GM21367 (cell line): ENCODE data around the gene DNTTIP2.
"Not testable (repeated sequence)": the region's sequence is repeated elsewhere in the genome, so short reads cannot be mapped to it uniquely, and the experiment has no call there.

Source experiments
- ATAC-seq: cut with Tn5 transposase; IDR thresholded peaks from one replicate; pipeline ENCODE4 v1.9.1; 2021; ENCODE audit not compliant: unreplicated experiment

DNTTIP2 gene

DNA sequence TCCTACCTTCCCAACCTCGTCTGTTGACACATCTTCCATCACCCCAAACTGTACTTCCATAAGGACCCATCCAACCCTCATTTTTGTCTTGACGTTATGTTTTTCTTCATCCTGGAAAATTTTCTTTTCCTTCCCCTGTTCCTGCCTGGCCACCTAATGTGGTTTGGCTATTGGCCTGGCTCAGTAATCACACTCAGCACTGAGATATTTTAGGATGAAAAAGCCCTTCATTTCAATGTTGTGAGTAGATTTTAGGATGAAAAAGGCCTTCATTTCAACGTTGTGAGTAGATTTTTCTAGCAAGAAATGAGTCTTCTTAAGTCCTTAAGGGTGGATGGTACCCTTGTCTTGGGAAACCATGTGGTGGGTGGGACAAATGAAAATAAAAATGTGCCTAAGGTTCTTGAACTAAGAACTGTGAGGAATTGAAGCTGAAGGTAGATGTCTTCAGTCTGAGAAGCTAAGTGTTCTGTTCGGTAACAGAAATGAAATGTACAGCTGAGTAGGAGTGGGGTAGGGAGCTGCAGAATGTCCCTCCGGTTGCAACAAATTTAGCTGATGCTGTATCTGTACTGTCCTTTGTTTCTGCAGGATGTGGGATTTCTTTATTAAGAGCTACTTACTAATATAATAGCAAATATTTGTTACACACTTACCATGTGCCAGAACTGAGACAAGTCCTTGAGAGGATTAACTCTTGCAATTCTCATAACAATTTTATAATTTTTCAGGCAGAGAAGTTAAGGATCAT, 36.1 kb downstream of the DNTTIP2 start:
- ATAC-seq, result no peak

- no peak for ATAC-seq
Measured at GRCh38 chr1:93841771-93842170, 37.2 kb downstream of the DNTTIP2 start.

GRCh38 chr1:93840956-93841482, 38.0 kb downstream of the DNTTIP2 start:
- ATAC-seq, result no peak

- no peak for ATAC-seq
Measured at GRCh38 chr1:93839753-93840152, 39.3 kb downstream of the DNTTIP2 start.

DNA sequence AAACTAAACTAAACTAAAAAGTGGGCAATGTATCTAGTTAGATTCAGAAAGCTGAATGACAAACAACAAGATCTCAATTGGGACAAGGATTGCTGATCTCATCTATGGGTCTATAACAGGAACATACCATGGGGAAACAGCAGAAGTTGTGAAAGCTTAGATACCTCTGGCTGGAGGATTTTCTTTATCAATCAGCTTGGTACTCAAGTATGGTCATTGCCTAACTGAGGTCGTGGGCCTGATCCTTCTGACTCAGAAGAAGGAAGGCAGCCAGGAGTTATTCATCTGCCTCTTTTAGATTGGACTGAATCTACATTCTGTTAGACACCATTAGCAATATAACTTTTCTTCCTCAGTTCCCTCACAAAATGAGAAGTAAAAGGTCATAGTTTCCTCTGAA, 39.7 kb downstream of the DNTTIP2 start:
- no peak for ATAC-seq

- ATAC-seq, result no peak
Measured at GRCh38 chr1:93837961-93838360, 41.0 kb downstream of the DNTTIP2 start.

DNA sequence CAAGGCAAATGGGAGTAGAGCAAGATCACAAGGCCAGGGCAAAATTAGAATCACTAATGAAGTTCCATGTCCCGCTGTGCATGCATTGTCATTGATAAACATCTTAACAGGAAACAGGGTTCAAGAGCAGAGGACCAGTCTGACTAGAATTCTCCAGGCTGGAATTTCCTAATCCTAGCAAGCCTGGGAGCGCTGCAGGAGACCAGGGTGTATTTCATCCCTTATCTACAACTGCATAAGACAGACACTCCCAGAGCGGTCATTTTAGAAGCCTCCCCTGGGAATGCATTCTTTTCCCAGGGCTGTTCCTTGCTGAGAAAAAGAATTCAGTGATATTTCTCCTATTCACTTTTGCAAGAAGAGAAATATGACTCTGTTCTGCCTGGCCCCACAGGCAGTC, 45.7 kb downstream of the DNTTIP2 start:
- not testable (repeated sequence) for ATAC-seq

DNA sequence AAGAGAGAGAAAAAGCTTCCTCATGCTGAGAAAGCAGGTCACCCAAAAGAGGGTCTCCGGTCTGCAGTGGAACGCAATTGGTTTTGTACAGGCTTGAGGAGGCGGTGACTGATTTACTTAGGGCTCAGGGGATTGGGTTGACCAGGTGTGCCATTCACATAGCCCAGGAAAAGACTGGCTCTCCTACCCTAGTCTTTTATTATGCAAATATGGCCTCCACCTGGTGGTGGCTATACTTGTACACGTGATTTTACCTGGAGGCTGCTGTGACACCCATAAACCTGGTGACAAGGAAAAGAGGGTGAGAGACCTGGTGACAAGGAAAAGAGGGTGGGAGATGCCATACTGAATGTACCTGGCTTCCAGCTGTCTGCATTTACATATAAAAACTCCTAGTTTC, 49.9 kb downstream of the DNTTIP2 start:
- no peak for ATAC-seq

DNA sequence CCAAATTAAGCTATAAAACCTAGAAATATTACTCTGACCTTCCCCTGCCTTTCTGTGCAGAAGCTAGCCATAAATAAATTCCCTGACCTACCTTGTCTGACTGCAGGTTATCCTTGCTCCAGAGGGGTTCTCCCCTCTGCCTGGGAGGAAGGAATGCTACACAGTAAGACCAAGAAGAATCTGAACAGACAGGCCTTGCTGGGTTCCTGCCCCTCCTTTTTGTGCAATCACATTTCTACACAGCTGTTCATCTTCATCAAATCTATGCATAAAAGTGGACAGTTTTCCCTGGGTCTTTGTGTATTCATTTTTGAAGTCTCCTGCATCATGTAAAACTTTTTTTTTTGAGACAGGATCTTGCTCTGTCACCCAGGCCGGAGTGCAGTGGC, 50.6 kb downstream of the DNTTIP2 start:
- no peak for ATAC-seq

DNA sequence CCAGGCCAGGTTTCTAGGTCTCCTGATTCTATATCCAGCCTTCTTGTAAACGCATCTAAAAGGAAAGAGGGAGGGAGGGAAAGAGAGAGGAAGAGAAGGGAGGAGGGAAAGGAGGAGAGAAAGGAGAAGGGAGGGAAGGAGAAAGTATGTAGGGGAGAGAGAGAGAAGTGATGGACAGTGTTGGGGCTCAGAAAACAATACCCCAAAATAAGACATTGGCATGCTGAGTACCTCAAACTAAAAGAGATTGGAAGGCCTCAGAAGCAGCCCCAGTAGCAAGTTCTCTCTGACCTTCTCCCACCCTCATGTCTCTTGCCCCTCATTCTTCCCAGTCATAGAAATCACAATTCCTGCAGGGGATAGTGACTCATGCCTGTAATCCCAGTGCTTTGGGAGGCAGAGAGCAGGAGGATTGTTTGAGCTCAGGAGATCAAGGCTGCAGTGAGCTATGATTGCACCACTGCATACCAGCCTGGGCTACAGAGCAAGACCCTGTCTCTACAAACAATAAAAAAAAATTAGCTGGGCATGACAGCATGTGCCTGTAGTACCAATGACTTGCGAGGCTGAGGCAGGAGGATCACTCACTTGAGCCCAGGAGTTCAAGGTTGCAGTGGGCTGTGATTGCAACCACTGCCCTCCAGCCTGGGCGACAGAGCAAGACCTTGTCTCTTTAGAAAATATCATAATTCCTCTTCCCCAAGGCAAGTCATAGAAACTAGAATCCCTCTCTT, 51.2 kb downstream of the DNTTIP2 start:
- ATAC-seq, result no peak

DNA sequence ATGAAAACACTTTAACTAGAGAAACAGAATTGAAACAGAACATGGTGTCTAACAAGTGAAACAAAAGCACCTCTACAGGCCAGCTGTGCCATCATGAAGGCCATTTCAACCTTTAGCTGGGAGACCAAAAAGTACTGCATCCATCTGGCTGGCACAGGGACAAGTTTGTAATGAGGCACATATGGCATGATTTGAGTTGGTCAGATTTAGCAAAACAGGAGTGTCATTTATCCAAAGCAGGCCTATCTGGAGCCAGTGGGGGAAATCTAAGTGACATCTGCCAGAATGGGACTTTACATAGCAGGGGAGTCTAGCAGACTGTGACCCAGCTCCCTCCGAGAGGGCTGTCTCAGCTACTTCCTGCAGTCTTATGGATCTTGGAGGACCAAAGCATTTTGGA, 51.9 kb downstream of the DNTTIP2 start:
- ATAC-seq, result no peak

DNA sequence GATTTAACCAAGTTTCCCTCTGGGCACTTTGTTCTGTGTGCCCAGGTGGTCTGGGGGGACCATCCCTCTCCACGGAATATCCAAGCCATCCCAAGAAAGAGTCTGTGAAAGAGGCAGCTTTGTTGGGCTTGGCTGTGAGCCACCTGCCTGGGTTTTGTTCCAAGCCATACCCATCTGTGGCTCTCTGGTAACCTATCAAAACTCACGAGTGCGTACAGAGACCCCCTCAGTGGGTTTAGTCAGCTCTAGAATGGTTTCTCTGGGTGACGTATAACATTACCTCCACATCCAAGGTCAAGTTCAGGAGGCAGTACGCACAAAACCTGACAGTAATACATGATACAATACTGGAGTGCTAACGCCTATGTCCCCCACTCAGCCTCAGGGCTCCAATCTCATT, 54.2 kb downstream of the DNTTIP2 start:
- no peak for ATAC-seq

- no peak for ATAC-seq
Measured at GRCh38 chr1:93822730-93823425, 56.1 kb downstream of the DNTTIP2 start.

DNA sequence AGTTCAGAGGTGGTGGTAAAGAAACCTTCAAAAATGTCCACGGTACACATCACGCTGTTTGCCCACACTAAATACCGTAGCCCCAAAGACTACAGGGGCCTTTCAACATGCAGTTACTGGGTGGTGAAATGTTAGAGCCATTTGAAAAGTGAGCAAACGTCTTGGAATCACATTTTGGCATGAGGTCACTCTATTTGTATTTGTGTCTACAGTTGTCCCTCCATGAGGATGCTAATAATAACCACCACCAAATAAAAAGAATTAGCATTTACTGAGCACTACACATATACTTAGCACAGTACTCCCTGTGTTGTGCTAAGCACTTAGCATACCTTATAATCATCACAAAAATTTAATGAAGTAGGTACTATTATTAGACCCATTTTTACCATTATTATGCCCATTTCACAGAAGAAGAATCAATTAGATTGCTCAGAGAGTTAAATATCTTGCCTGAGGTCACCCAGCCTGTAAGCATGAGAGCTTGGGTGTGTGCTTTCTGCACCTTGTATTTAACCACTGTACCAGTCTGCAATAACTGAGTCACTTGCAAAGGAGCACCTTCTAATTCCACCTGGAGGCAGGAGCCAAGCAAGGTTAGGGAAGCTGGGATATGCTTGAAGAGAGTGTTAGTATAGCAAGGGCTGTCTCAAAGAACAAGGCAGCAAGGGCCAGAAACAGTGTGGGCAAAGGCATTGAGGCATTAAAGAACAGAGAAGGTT, 57.4 kb downstream of the DNTTIP2 start:
- no peak for ATAC-seq

DNA sequence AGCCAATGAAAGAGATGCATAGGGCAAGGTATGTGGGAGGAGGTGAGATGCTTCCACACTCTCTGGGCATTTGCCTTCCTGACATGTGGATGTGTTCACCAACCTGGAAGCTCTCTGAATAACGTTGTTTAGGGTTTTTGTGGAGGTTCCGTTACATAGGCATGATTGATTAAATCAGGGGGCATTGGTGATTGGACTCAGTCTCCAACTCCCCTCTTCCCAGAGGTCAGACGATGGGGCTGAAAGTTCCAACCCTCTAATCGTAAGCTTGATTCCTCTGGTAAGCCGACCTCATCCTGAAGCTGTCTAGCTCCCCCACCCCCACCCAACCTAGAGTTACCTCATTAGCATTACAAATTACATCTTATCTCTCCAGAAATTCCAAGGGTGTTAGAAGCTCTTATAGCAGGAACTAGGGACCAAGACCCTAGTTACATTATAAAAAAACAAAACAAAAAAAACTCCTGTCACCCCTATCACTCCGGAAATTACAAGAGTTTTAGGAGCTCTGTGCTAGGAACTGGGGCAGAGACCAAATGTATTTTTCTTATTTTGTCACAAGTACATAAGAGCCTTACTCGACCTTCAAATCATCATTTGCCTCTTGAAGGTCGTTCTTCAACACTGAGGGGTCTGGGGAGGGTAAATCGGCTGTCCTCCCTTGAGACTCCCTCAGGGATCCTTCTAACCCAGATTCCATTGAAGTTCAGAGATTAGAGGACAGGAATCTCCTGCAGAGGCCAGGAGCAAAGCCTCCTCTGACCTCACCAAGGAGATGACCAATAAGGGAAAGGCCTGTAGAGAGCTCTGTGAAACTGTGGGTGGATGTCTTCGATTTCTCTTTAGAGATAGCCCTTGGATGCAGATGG, 58.2 kb downstream of the DNTTIP2 start:
- ATAC-seq, result no peak

GRCh38 chr1:93818570-93818959, 60.4 kb downstream of the DNTTIP2 start:
- no peak for ATAC-seq

- no peak for ATAC-seq
Measured at GRCh38 chr1:93817819-93818569, 61.0 kb downstream of the DNTTIP2 start.

DNA sequence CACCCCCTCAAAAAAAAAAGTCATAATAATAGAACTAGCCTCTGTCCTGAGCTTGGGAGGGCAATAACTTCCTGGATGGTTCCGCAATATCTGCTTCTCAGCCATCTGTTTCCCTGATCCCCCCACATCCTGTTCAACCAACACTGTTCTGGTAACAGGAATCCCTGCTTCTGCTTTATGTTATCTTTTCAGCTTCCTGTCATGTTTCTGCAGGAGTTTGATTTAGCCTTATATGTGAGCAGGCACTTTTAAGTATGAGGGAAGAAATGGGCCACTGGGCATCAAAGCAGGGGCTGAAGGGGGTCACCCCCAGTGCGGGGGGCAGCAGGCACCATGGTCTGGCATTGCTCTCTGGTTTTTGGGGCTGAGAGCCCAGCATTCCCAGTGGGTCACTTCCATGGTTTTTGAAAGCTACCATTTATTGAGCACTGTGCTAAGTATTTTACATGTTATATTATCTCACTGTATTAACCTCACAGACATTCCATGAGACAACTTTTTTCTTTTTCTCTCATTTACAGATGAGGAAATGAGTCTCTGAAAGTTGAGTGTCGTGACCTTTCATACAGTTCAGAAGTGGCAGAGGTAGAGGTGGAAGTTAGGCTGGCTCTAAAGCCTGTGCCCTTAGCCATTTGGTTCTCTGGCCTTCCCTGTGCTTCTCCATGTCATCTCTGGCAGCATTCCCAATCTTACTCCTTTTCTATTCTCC, 61.9 kb downstream of the DNTTIP2 start:
- no peak for ATAC-seq
